Colon (tissue), 2 donors: ENCODE data around the gene FRMPD4.

Source experiments
- FAIRE-seq: peaks from 2 replicates; lab custom pipeline; 2012; peaks lifted over from hg19 to GRCh38; lab: Jason Lieb, UNC
- donor health status: control.
- donor health status: control.

The FRMPD4 gene

DNA sequence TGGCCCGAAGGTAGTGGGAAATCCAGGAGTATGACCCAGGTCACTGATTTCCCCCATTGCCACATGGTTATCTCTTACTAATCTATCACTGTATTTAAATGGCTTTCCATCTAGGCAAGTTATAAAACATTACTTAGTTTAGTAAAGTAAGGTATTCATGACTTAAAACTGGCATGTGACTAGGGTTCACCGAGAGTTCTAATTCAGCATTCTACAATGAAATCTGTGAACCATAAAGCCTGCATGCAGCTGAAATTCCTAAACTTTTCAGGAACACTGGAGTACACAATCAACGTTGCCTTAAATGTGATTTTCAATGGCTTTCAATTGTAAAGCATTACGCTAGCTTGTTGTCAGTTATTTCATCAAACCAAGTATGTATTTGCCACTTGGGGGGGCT lies 630.2 kb downstream of the FRMPD4 start:
- no peak for FAIRE-seq

DNA sequence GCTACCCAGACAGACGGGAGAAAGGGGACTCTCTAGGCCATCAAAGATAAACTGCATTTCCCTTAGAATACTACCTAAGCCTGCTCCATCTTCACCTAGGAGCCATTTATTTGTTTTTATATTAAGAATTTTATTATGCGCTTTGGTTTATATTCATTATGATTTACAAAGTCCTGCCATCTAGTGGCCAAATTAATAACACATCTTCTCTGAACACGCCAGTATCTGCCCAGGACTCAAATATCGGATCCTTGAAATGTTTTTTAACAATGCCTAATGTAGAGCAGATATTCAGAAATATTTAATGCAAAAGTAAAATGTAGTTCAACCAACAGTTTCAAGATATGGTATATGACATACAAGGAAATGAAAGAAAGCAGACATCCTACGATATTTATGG lies 632.2 kb downstream of the FRMPD4 start:
- peak; percentile 96 for FAIRE-seq

DNA sequence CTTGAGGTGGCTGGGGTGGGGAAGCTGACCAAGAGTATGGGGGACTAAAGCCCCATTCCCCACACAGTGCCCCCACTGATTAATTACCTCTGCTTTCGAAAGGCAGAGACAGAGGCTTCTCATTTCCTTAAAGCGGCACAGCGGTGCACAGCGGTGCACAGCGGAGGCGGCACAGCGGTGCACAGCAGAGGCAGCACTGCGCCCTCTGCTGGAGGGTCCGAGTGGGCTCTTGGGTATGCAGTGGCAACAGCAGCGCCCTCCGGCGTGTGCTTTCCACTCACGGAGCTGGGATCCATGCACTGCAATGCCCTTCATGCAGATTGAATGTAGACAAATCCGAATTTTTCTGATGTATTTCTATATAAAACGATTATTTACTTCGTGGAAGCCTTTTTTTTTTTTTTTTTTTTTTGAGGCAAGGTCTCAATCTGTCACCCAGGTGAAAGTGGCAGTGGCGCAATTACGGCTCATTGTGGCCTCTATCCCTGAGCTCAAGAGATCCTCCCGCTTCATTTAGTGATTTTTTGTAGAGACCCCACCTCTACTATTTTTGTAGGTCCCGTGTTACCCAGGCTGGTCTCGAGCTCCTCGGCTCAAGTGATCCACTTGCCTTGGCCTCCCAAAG lies 633.3 kb downstream of the FRMPD4 start:
- FAIRE-seq = no peak
